ENCODE measurements around the gene FAM107B.

DNA sequence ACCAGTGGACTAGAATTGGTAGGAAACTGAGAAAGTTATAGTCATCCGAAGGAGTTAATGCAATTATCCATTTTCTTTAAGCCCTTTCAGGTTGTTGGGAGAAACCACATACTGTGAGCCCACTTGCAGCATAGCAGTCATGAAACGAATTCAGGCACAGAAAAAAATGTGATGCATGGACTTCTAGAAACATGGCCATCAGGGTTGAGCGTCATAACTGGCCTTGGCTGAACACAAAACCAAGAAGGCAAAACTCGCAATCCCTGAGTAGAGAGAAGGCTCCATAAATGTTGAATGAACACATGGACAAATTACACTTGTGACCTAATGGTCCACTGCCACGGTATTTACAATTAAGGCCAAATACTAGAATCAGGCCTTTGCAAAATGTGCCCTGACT, 121.9 kb downstream of the FAM107B start:
- TF ChIP-seq, protein P1, sequence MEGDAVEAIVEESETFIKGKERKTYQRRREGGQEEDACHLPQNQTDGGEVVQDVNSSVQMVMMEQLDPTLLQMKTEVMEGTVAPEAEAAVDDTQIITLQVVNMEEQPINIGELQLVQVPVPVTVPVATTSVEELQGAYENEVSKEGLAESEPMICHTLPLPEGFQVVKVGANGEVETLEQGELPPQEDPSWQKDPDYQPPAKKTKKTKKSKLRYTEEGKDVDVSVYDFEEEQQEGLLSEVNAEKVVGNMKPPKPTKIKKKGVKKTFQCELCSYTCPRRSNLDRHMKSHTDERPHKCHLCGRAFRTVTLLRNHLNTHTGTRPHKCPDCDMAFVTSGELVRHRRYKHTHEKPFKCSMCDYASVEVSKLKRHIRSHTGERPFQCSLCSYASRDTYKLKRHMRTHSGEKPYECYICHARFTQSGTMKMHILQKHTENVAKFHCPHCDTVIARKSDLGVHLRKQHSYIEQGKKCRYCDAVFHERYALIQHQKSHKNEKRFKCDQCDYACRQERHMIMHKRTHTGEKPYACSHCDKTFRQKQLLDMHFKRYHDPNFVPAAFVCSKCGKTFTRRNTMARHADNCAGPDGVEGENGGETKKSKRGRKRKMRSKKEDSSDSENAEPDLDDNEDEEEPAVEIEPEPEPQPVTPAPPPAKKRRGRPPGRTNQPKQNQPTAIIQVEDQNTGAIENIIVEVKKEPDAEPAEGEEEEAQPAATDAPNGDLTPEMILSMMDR (conservative IDR thresholded peaks at IDR 0.05; ENCODE audit: low read depth in 2 of 2), result no peak
- TF ChIP-seq NANOG (IDR thresholded peaks at IDR 0.05; ENCODE audit: borderline replicate concordance), result no peak
- TF ChIP-seq, protein P2, sequence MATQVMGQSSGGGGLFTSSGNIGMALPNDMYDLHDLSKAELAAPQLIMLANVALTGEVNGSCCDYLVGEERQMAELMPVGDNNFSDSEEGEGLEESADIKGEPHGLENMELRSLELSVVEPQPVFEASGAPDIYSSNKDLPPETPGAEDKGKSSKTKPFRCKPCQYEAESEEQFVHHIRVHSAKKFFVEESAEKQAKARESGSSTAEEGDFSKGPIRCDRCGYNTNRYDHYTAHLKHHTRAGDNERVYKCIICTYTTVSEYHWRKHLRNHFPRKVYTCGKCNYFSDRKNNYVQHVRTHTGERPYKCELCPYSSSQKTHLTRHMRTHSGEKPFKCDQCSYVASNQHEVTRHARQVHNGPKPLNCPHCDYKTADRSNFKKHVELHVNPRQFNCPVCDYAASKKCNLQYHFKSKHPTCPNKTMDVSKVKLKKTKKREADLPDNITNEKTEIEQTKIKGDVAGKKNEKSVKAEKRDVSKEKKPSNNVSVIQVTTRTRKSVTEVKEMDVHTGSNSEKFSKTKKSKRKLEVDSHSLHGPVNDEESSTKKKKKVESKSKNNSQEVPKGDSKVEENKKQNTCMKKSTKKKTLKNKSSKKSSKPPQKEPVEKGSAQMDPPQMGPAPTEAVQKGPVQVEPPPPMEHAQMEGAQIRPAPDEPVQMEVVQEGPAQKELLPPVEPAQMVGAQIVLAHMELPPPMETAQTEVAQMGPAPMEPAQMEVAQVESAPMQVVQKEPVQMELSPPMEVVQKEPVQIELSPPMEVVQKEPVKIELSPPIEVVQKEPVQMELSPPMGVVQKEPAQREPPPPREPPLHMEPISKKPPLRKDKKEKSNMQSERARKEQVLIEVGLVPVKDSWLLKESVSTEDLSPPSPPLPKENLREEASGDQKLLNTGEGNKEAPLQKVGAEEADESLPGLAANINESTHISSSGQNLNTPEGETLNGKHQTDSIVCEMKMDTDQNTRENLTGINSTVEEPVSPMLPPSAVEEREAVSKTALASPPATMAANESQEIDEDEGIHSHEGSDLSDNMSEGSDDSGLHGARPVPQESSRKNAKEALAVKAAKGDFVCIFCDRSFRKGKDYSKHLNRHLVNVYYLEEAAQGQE (IDR thresholded peaks at IDR 0.05; ENCODE audit: unreplicated experiment), result no peak

All from GM23338 (cell line).